SK-N-SH (cell line): Measurements from ENCODE around the gene RPL13.

Source experiments
- CHD2 ChIP-seq: fragments of 150-350 bp; IDR thresholded peaks from 2 replicates; pipeline ENCODE4 v1.6.1; 2018; ENCODE audit warnings: low read length; ENCODE audit not compliant: partially characterized antibody
- CTCF ChIP-seq: fragments of 200-600 bp; sonication (generic); IDR thresholded peaks from 2 replicates; pipeline ENCODE4 v1.6.1; 2017; ENCODE audit warnings: antibody characterized with exemption, mild to moderate bottlenecking, moderate library complexity
- ELF1 ChIP-seq: IDR thresholded peaks from 2 replicates; pipeline ENCODE4 v1.4.0; 2012
- IRF3 ChIP-seq: fragments of 150-350 bp; IDR thresholded peaks from 2 replicates; pipeline ENCODE4 v1.6.1; 2016; ENCODE audit warnings: mild to moderate bottlenecking, low read depth, low read length
- MAX ChIP-seq: IDR thresholded peaks from 2 replicates; pipeline ENCODE4 v1.4.0; 2012; ENCODE audit warnings: low read depth
- PBX3 ChIP-seq: IDR thresholded peaks from 2 replicates; pipeline ENCODE4; 2012
- RAD21 ChIP-seq: IDR thresholded peaks from 2 replicates; pipeline ENCODE4 v1.6.1; 2012; ENCODE audit warnings: mild to moderate bottlenecking, low read length
- REST ChIP-seq: IDR thresholded peaks from 2 replicates; pipeline ENCODE4 v1.6.1; 2012; ENCODE audit warnings: mild to moderate bottlenecking, low read depth, low read length, moderate library complexity
- TAF1 ChIP-seq: IDR thresholded peaks from 2 replicates; pipeline ENCODE4 v1.6.1; 2012; ENCODE audit warnings: low read depth, mild to moderate bottlenecking, low read length, moderate library complexity, borderline replicate concordance
- USF1 ChIP-seq: IDR thresholded peaks from 2 replicates; pipeline ENCODE4 v1.4.0; 2012; ENCODE audit warnings: low read depth, borderline replicate concordance

- TF ChIP-seq PBX3 (no peak), CTCF (no peak), REST (no peak), IRF3 (no peak), MAX (no peak), RAD21 (no peak), USF1 (no peak), ELF1 (no peak), TAF1 (no peak), CHD2 (no peak)
Observed at GRCh38 chr16:89555265-89555664, 5.2 kb upstream of the RPL13 start.
